Middle frontal gyrus (tissue), 1 donor: Measurements from ENCODE around the gene ZNF556.

Source experiments
- DNase-seq: peaks from one replicate; pipeline ENCODE4 v3.0.0-alpha.2; 2015; ENCODE audit warnings: low spot score; ENCODE audit errors: extremely low spot score

Gene ZNF556

DNA sequence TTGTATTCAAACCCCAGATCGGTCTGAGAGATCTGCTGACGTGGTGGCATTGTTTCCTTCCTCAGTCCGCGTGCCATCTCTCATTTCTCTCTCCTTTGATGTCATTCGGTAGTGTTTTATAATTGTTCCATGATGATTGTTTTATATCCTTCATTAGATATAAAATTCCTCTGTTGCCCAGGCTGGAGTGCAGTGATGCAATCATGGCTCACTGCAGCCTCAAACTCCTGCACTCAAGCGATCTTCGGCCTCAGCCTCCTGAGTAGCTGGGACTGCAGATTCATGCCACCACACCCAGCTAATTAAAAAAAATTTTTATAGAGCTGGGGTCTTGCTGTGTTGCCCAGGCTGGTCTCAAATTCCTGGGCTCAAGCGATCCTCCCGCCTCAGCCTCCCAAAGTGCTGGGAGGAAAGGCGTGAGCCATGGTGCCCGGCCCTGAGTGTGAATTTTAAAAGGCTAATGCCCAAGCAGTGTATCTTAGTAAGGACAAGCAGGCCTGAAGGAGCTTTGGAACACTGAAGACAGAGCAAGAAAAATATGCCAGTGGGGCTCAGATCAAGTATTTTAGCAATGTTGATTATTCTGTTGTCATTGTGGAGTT is 38.9 kb downstream of the ZNF556 start:
- DNase-seq: no peak

DNA sequence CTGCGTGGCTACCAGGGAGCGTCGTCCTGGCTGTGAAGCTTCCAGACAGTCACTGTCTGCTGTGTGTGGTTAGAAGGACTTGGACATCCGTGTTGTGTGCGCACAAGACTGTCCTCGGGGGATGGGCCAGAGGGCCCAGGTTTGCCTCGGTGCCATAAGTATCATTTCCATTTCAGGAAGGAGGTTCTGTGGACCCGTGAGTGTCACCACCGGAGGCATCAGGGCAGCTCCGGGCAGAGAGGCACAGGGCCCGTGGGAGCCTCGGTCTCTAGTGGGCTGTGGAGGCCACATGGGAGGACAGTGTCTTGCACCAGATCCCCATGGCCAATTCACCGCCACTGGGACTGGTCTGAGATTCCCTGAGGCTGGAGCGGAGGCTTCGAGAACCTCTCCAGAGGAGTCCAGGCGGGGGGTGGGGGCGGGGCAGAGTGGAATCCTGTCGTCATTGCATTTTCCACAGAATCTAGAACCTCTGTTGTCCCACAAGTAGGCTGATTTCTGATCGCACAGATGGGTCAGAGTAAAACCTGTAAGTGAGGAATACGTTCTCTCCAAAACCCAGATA is 39.6 kb downstream of the ZNF556 start:
- no peak for DNase-seq

GRCh38 chr19:2912306-2912705 is 45.2 kb downstream of the ZNF556 start:
- DNase-seq: no peak

DNA sequence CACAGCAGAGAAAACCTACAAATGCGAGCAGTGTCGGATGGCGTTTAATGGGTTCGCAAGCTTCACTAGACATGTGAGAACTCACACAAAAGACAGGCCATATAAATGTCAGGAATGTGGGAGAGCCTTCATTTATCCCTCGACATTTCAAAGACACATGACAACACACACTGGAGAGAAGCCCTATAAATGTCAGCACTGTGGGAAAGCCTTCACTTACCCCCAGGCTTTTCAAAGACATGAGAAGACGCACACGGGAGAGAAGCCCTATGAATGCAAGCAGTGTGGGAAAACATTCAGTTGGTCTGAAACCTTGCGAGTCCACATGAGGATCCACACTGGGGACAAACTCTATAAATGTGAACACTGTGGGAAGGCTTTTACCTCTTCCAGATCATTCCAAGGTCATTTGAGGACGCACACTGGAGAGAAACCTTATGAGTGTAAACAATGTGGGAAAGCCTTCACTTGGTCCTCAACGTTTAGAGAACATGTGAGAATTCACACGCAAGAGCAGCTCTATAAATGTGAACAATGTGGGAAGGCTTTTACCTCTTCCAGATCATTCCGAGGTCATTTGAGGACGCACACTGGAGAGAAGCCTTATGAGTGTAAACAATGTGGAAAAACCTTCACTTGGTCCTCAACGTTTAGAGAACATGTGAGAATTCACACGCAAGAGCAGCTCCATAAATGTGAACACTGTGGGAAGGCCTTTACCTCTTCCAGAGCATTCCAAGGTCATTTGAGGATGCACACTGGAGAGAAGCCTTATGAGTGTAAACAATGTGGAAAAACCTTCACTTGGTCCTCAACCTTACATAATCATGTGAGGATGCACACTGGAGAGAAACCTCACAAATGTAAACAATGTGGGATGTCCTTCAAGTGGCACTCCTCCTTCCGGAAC is 50.4 kb downstream of the ZNF556 start:
- no peak for DNase-seq

DNA sequence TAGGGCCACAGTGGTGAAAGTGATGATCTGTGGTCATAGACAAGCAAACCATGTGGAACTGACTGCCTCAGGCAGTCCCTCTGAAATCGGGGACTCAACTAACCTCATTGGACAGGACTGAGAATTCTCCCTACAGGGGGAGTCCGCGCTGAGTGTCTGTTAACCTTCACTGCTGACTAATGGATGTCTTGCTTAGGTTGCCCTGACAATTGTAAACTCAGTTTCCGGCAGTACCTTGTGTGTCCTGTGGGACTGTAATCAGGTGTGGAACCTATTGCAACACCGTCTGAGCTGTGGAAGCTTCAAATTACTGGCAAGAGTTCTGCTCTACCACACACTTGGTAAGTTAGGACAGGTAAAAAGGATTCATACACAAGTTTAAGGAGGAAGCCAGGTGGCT is 55.9 kb downstream of the ZNF556 start:
- no peak for DNase-seq

DNA sequence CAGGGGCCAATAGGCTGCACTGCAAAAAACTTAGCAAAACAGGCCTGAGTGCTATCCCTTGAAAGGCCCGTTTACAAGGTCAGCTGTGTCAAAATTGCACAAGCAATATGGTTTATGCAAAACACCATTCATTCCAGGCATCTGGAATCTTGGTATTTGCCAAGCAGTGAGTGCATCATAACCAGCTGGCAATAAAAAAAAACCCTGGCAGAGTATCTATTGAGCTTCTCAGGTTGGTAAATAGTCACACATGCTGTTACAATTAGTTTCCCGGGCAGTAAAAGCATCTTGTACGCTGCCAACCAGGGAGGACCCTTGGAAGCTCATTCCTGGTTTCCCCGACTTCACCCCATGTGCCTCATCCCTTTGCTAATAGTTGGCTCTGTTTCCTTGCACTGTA is 56.4 kb downstream of the ZNF556 start:
- no peak for DNase-seq

DNA sequence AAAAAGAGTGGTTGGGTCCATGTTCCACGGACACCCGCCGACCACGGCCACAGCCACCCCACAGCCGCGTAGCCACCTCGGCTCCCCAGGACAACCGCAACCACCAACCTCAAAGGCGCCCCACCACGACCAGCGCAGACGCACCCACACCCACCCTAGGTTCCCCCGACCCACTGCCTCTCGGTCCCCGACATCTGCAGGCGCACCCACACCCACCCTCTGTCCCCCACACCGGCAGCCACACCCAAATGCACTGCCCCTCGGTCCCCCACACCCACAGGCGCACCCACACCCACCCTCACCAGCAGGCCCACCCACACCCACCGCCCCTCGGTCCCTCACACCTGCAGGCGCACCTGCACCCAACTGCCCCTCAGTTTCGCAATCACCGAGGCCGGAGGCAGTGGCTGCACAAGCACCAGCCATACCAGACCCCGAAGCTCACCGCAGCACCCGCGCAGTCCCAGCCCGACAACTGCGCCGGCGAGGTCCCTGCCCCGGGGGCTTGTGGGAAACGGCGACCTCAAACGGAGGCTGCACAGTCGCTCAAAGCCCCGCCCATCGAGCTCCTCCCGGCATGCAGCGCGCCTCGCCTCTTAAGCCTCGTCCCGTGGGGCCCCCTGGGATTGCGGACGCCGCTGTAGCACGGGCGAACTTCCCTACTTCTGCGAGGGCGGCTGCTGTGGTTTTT is 59.4 kb downstream of the ZNF556 start:
- DNase-seq: no peak

DNA sequence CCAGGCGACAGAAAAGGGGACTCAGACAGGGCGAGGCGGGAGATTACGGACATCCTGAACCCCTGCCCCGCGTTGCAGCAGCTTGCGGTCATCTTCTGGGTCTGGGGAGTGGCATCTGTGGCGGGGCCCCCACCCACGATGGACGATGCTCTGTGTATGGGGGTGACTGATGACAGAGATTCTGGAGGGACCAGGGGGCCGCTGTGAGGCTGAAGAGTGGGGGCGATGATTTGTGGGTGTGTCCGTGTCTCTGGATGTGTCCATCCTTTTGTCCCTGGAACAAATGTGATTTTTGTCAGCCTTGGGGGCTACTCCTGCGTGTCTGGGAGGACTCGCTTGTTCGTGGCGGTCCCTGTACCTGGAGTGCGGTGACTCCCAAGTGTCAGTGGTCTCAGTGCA is 59.9 kb downstream of the ZNF556 start:
- no peak for DNase-seq
